BLaER1 (cell line): ENCODE measurements around the gene SLMAP.

Experiments used
- H3K27ac ChIP-seq: shearing (Covaris generic); formaldehyde crosslinking; 2 replicates; pipeline ENCODE4 v1.8.1; 2022
- H3K27me3 ChIP-seq: shearing (Covaris generic); formaldehyde crosslinking; 2 replicates; pipeline ENCODE4 v1.8.1; 2022
- H3K36me3 ChIP-seq: shearing (Covaris generic); formaldehyde crosslinking; 2 replicates; pipeline ENCODE4 v1.8.1; 2022
- H3K4me1 ChIP-seq: shearing (Covaris generic); formaldehyde crosslinking; 2 replicates; pipeline ENCODE4 v1.8.1; 2022
- H3K4me2 ChIP-seq: shearing (Covaris generic); formaldehyde crosslinking; 2 replicates; pipeline ENCODE4 v1.8.1; 2022
- H3K4me3 ChIP-seq: shearing (Covaris generic); formaldehyde crosslinking; 2 replicates; pipeline ENCODE4 v1.8.1; 2022
- H3K9ac ChIP-seq: shearing (Covaris generic); formaldehyde crosslinking; 2 replicates; pipeline ENCODE4 v1.8.1; 2022
- H3K9me3 ChIP-seq: shearing (Covaris generic); formaldehyde crosslinking; 2 replicates; pipeline ENCODE4 v1.8.1; 2022
- H4K20me1 ChIP-seq: shearing (Covaris generic); formaldehyde crosslinking; 2 replicates; pipeline ENCODE4 v1.8.1; 2022
- Cebpa-rat ChIP-seq: shearing (Covaris generic); IDR thresholded peaks from 2 replicates; pipeline ENCODE4 v1.8.1; 2022

Gene SLMAP

DNA sequence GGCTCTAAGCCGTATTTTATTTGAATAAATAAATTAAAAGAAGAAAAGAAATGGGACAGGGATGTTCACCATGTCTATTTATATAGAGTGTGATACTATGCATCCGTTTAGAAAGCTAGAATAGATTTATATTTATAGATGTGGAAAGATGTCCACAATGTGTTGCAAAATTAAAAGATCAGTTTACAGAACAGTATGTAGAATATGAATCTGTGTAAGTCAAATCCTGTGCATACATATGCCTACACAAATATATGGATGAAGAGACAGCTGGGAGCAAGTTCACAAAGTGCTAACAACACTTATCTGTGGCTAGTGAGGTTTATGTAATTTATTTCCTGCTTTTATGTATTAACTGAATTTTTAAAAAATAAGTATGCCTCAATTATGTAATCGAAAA lies 25.4 kb upstream of the SLMAP start:
- Histone ChIP-seq H4K20me1 (no peaks in the 10 kb centered on the region), H3K36me3 (no peaks in the 10 kb centered on the region), H3K4me3 (no peak overlapping the region), H3K27me3 (no peaks in the 10 kb centered on the region), H3K9ac (no peak overlapping the region), H3K9me3 (no peaks in the 10 kb centered on the region), H3K4me1 (no peaks in the 10 kb centered on the region), H3K4me2 (no peak overlapping the region), H3K27ac (no peak overlapping the region)
- TF ChIP-seq Cebpa-rat: no peak

- Histone ChIP-seq H3K27ac (no peak overlapping the region), H3K4me3 (no peak overlapping the region), H3K9me3 (no peaks in the 10 kb centered on the region), H3K9ac (no peak overlapping the region), H3K27me3 (no peaks in the 10 kb centered on the region), H3K4me2 (no peak overlapping the region), H4K20me1 (no peaks in the 10 kb centered on the region), H3K4me1 (no peaks in the 10 kb centered on the region), H3K36me3 (no peaks in the 10 kb centered on the region)
- TF ChIP-seq Cebpa-rat: no peak
Measured at GRCh38 chr3:57731311-57731710, 24.8 kb upstream of the SLMAP start.

DNA sequence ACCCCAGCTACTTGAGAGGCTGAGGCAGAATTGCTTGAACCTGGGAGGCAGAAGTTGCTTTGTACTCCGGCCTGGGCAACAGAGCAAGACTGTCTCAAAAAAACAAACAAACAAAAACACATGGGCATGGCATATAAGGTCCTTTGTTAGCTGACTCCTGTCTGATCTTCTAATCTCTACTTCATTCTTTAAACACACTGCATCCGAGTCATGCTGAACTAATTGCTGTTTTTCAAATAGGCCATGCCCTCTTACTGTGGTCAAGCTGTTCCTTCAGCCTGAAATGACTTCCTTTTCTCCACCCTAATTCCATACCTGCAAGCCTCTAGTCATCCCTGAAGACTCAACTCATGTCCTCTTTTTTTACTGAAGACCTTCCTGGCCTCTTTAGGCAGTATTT lies 22.3 kb upstream of the SLMAP start:
- Histone ChIP-seq H3K36me3 (no peaks in the 10 kb centered on the region), H3K9ac (no peak overlapping the region), H3K27ac (no peak overlapping the region), H3K27me3 (no peaks in the 10 kb centered on the region), H3K9me3 (no peaks in the 10 kb centered on the region), H3K4me3 (no peak overlapping the region), H3K4me2 (no peak overlapping the region), H3K4me1 (no peaks in the 10 kb centered on the region), H4K20me1 (no peaks in the 10 kb centered on the region)
- TF ChIP-seq Cebpa-rat: no peak

- H3K36me3 ChIP-seq: no peaks in the 10 kb centered on the region
- H4K20me1 ChIP-seq: no peaks in the 10 kb centered on the region
- H3K9me3 ChIP-seq: no peaks in the 10 kb centered on the region
Measured at GRCh38 chr3:57735405-57735804, 20.7 kb upstream of the SLMAP start.

GRCh38 chr3:57737840-57738239 lies 18.3 kb upstream of the SLMAP start:
- H3K27me3 ChIP-seq: no peaks in the 10 kb centered on the region
- H3K9me3 ChIP-seq: no peaks in the 10 kb centered on the region
- no peak overlapping the region for H3K27ac ChIP-seq
- H3K4me2 ChIP-seq: no peak overlapping the region
- H3K36me3 ChIP-seq: no peaks in the 10 kb centered on the region
- H3K4me3 ChIP-seq: no peak overlapping the region
- no peaks in the 10 kb centered on the region for H4K20me1 ChIP-seq
- no peak overlapping the region for H3K9ac ChIP-seq
- no peak for TF ChIP-seq Cebpa-rat
- H3K4me1 ChIP-seq: no peaks in the 10 kb centered on the region

More at GRCh38 chr3:57735405-57735804, 20.7 kb upstream of the SLMAP start:
- H3K4me2 ChIP-seq: no peak overlapping the region
- no peak overlapping the region for H3K9ac ChIP-seq
- no peak for TF ChIP-seq Cebpa-rat
- no peaks in the 10 kb centered on the region for H3K27me3 ChIP-seq
- H3K4me3 ChIP-seq: no peak overlapping the region
- H3K4me1 ChIP-seq: no peaks in the 10 kb centered on the region
- no peak overlapping the region for H3K27ac ChIP-seq

DNA sequence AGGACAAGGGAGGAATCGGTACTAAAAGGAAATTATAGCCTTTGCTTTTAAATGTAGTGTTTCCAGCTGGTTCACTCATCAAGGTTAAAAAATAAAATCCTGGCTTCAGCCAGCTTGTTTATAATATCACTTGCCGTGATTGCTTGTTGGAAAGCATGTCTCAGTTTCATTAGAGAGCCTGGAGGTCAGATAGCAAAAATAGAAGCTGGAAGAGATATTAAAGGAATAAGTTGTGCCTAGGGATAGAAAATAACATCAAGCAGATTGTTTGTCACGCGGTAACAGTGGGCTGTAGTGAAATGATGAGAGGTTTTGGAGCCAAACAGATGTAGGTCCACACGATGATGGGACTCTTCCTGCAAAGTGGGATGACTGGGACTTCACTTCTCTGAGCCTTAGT lies 17.7 kb upstream of the SLMAP start:
- no peaks in the 10 kb centered on the region for H3K9me3 ChIP-seq
- H4K20me1 ChIP-seq: no peaks in the 10 kb centered on the region
- no peaks in the 10 kb centered on the region for H3K4me1 ChIP-seq
- H3K4me2 ChIP-seq: no peak overlapping the region
- H3K9ac ChIP-seq: no peak overlapping the region
- H3K36me3 ChIP-seq: no peaks in the 10 kb centered on the region
- H3K4me3 ChIP-seq: no peak overlapping the region
- TF ChIP-seq Cebpa-rat: no peak
- no peak overlapping the region for H3K27ac ChIP-seq
- no peaks in the 10 kb centered on the region for H3K27me3 ChIP-seq

DNA sequence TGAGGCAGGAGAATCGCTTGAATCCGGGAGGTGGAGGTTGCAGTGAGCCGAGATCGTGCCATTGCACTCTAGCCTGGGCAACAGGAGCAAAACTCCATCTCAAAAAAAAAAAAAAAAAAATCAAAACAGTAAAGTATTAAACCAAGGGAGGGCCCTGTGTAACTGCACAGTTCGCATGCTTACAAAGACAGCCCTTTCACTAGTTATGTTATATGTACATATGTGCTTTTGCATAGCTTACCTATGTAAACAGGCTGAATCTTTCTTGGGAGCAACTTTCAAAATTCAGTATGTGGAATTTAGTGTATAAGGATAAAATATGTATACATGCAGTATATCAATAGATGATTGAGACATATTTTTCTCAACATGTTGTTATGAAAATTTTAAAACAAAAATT lies 16.1 kb upstream of the SLMAP start:
- Histone ChIP-seq H3K27me3 (no peaks in the 10 kb centered on the region), H3K36me3 (no peaks in the 10 kb centered on the region), H3K9me3 (no peaks in the 10 kb centered on the region), H3K9ac (no peak overlapping the region), H3K4me1 (no peaks in the 10 kb centered on the region), H3K4me3 (no peak overlapping the region), H3K27ac (no peak overlapping the region), H3K4me2 (no peak overlapping the region), H4K20me1 (no peaks in the 10 kb centered on the region)
- no peak for TF ChIP-seq Cebpa-rat

GRCh38 chr3:57743496-57743895 lies 12.6 kb upstream of the SLMAP start:
- Histone ChIP-seq H3K9ac (no peak overlapping the region), H3K4me3 (no peak overlapping the region), H4K20me1 (no peaks in the 10 kb centered on the region), H3K4me1 (0 out of 2 replicates have a peak, but pooled peaks cover 6% of the 10 kb centered on the region), H3K4me2 (no peak overlapping the region), H3K27me3 (no peaks in the 10 kb centered on the region), H3K27ac (no peak overlapping the region), H3K36me3 (no peaks in the 10 kb centered on the region), H3K9me3 (no peaks in the 10 kb centered on the region)
- TF ChIP-seq Cebpa-rat: no peak

- Histone ChIP-seq H3K4me1 (0 out of 2 replicates have a peak, but pooled peaks cover 6% of the 10 kb centered on the region), H3K27me3 (no peaks in the 10 kb centered on the region), H3K36me3 (no peaks in the 10 kb centered on the region), H3K4me3 (no peak overlapping the region), H3K27ac (no peak overlapping the region), H3K9ac (no peak overlapping the region), H3K4me2 (no peak overlapping the region), H3K9me3 (no peaks in the 10 kb centered on the region), H4K20me1 (no peaks in the 10 kb centered on the region)
- TF ChIP-seq Cebpa-rat: no peak
Measured at GRCh38 chr3:57745101-57745500, 11.0 kb upstream of the SLMAP start.

DNA sequence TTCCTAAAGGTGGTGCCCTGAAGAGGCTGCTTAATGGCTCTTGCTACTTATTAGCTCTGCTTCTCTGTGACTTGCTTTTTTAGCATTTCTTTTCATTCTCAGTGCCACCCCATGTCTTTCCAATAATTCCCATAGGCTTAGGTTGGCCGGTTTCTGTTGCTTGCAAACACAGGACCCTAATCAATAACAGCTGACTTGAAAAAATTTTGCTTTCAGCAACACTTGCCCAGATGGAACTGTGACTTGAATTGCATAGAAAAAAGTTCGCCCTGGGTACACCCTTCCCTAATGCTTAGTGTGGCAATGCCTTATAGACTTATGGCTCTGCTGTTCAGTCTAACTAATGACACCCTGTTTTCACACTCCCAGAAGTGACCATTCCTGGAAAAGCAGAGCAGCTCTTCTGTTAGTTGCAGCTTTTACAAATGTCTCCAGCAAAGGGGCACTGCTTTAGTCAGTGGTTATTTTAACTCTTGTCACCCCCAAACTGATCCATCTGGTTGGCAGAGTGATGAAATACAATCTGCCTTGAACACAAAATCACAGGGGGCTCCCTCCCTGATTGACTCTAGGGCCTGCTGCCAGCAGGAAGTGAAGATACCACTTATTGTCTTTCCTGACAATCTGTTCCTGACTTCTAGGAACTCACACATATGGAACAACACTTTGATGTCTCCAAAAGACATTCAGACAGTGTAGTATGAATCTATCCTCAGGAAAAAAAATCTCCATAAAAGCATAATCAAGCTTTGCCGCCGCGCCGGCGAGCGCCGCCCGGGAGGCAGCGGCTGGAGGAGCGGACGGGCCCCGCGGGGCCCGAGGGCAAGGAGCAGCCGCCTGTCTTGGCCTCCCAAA lies 9.7 kb upstream of the SLMAP start:
- Histone ChIP-seq H3K27ac (no peak overlapping the region), H3K9me3 (no peaks in the 10 kb centered on the region), H4K20me1 (no peaks in the 10 kb centered on the region), H3K4me3 (no peak overlapping the region), H3K36me3 (no peaks in the 10 kb centered on the region), H3K9ac (no peak overlapping the region), H3K27me3 (no peaks in the 10 kb centered on the region), H3K4me2 (no peak overlapping the region), H3K4me1 (0 out of 2 replicates have a peak, but pooled peaks cover 6% of the 10 kb centered on the region)
- no peak for TF ChIP-seq Cebpa-rat
